Measurements from ENCODE around the gene ST7. TPM values are rescaled to one million over a fixed set of nuclear protein-coding genes. Genes with fewer than 3 reads are reported as not detected.

ST7 gene
- total RNA-seq, 1 experiment from 2014 or later = 12.4 TPM

GRCh38 chr7:117193564-117193963 lies 240.3 kb downstream of the ST7 start:
- ATAC-seq (no peak), DNase-seq (ENCODE audit: low spot score) (no peak)
- ChIA-PET POLR2A (no interaction called here), CTCF (interaction anchor here (0.8 to 1.4 kb wide), 2 partner anchors 19 to 22 kb away, joined by 3 read pairs; no protein-coding TSS in a partner anchor)
- Mint-ChIP-seq H3K27ac (no peak overlapping the region), H3K36me3 (no peaks in the 10 kb centered on the region), H3K27me3 (ENCODE audit: low read depth) (no peaks in the 10 kb centered on the region), H3K9me3 (no peaks in the 10 kb centered on the region), H3K4me3 (no peak overlapping the region), H3K4me1 (peaks cover 7% of the 10 kb centered on the region)
- TF ChIP-seq STAT6 (CRISPR knock-in tag; conservative IDR thresholded peaks at IDR 0.05; ENCODE audit: low read depth) = no peak
- no peak for TF ChIP-seq EMX1 (CRISPR knock-in tag; IDR thresholded peaks at IDR 0.05)
- no peak for TF ChIP-seq FOXP1 (CRISPR knock-in tag; IDR thresholded peaks at IDR 0.05; ENCODE audit: borderline replicate concordance)
- TF ChIP-seq SMAD3 (CRISPR knock-in tag; IDR thresholded peaks at IDR 0.05; ENCODE audit: borderline replicate concordance) = no peak
- TF ChIP-seq PRRX2 (CRISPR knock-in tag; IDR thresholded peaks at IDR 0.05) = no peak
- no peak for TF ChIP-seq GRHL2 (CRISPR knock-in tag; IDR thresholded peaks at IDR 0.05; ENCODE audit: insufficient replicate concordance, severe bottlenecking)
- no peak for TF ChIP-seq CTCF (IDR thresholded peaks at IDR 0.05)
- TF ChIP-seq E2F1 (CRISPR knock-in tag; IDR thresholded peaks at IDR 0.05) = no peak
- no peak for TF ChIP-seq AR (CRISPR knock-in tag; IDR thresholded peaks at IDR 0.05)
- TF ChIP-seq OVOL2 (CRISPR knock-in tag; IDR thresholded peaks at IDR 0.05; ENCODE audit: borderline replicate concordance) = no peak
- TF ChIP-seq ZNF512 (CRISPR knock-in tag; IDR thresholded peaks at IDR 0.05; ENCODE audit: borderline replicate concordance) = no peak
- TF ChIP-seq NFATC4 (CRISPR knock-in tag; IDR thresholded peaks at IDR 0.05) = no peak
- no peak for TF ChIP-seq ZNF416 (CRISPR knock-in tag; IDR thresholded peaks at IDR 0.05)
- no peak for TF ChIP-seq ATF2 (CRISPR knock-in tag; IDR thresholded peaks at IDR 0.05; ENCODE audit: borderline replicate concordance, low read depth)
- TF ChIP-seq NFYB (CRISPR knock-in tag; conservative IDR thresholded peaks at IDR 0.05; ENCODE audit: low read depth) = no peak

Data from WTC11 (cell line).